T-helper 22 cell (primary cell): Measurements from ENCODE around the gene SIRPB1.
"Not testable (repeated sequence)": the region's sequence is repeated elsewhere in the genome, so short reads cannot be mapped to it uniquely, and the experiment has no call there.

Experiments
- DNase-seq: peaks from one replicate; pipeline ENCODE4 v3.0.0-alpha.2; 2020; ENCODE audit warnings: low read depth

Gene SIRPB1

GRCh38 chr20:1619861-1620444 lies at the start of gene SIRPB1:
TSS of gene SIRPB1 (minus strand) at chr20:1620009. CDS start at chr20:1619944, 65 bp downstream.
- no peak for DNase-seq

- DNase-seq: no peak
Measured at GRCh38 chr20:1669304-1669703, 49.5 kb upstream of the SIRPB1 start.

GRCh38 chr20:1667502-1668085 lies 47.8 kb upstream of the SIRPB1 start:
- DNase-seq: no peak

- DNase-seq: no peak
Measured at GRCh38 chr20:1666802-1667201, 47.0 kb upstream of the SIRPB1 start.

- DNase-seq: no peak
Measured at GRCh38 chr20:1665345-1665744, 45.5 kb upstream of the SIRPB1 start.

GRCh38 chr20:1664911-1665310 lies 45.1 kb upstream of the SIRPB1 start:
- peak; percentile 26 for DNase-seq

GRCh38 chr20:1663917-1664316 lies 44.1 kb upstream of the SIRPB1 start:
- DNase-seq: no peak

- DNase-seq: no peak
Measured at GRCh38 chr20:1661542-1662299, 41.9 kb upstream of the SIRPB1 start.

- DNase-seq: no peak
Measured at GRCh38 chr20:1660246-1660645, 40.4 kb upstream of the SIRPB1 start.

- DNase-seq: no peak
Measured at GRCh38 chr20:1657556-1658334, 37.9 kb upstream of the SIRPB1 start, which contains the start of gene SIRPG. TSS of gene SIRPG (minus strand) at chr20:1657779. CDS start at chr20:1657714, 65 bp downstream.

- no peak for DNase-seq
Measured at GRCh38 chr20:1656844-1657243, 37.0 kb upstream of the SIRPB1 start.

- no peak for DNase-seq
Measured at GRCh38 chr20:1654996-1655395, 35.2 kb upstream of the SIRPB1 start.

- no peak for DNase-seq
Measured at GRCh38 chr20:1652960-1653359, 33.2 kb upstream of the SIRPB1 start.

- no peak for DNase-seq
Measured at GRCh38 chr20:1652104-1652503, 32.3 kb upstream of the SIRPB1 start.

GRCh38 chr20:1651268-1652058 lies 31.7 kb upstream of the SIRPB1 start:
- DNase-seq: no peak

GRCh38 chr20:1648101-1648500 lies 28.3 kb upstream of the SIRPB1 start:
- no peak for DNase-seq

GRCh38 chr20:1646975-1647431 lies 27.2 kb upstream of the SIRPB1 start:
- DNase-seq: no peak

GRCh38 chr20:1644101-1644962 lies 24.5 kb upstream of the SIRPB1 start:
- DNase-seq: no peak

GRCh38 chr20:1638643-1639042 lies 18.8 kb upstream of the SIRPB1 start:
- DNase-seq: not testable (repeated sequence)

- DNase-seq: no peak
Measured at GRCh38 chr20:1637755-1638154, 17.9 kb upstream of the SIRPB1 start.

- DNase-seq: no peak
Measured at GRCh38 chr20:1637226-1637625, 17.4 kb upstream of the SIRPB1 start.
